ENCODE data around the gene ZP3.

GRCh38 chr7:76423666-76424412 is 911 bp upstream of the ZP3 start:
- TF ChIP-seq CTCF (IDR thresholded peaks at IDR 0.05) (no peak), POLR2A (IDR thresholded peaks at IDR 0.05) (no peak)

Measured in Peyer's patch (tissue), 4 donors.